Measurements from ENCODE around the gene AMACR.
A peak's percentile ranks its signal among the peaks of the same experiment; 100 is the strongest.

The AMACR gene

DNA sequence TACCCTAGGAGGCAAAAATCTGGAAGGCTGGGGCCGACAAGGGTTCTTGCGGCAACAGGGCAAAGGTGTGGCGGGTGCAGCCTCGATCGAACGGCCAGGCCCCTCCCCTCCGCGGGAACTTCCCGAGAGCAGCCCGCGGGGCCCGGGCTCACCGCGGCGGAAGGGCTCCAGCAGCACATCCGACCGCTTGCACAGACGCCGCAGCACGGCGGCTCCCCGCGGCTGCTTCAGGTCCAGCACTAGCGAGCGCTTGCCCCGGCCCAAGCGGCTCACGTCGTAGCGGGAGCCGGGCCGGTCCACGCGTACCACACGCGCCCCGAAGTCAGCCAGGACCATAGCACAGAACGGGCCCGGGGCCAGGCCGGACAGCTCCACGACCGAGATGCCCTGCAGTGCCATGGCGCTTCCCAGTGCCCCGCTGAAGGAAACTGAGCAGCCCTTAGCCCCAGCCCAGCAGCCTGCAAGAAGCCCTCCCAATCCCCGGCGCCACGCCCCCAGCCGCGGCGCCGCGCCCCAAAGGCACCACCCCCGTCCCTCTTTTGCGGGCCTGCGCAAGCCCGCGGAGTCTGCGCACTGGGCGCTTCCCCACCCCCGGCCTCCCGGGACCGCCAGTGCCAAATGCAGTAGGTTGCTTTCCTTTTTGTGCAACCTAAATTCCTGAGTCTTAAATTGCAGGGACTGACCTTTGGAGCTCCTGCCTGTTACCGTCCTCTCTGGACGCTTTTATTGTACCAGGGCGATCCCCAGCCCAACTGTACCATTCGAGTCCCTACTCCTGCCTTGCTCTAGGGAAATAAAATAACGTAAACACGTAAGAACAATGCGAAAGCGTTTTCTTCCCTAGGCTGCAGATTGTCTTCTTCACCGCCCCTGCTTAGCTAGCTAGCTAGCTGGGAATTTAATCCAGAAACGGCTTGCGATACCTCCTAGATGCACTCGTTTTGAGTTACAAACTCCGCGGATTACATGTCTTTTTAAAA lies at the start of gene AMACR:
Gene AMACR, minus strand, starts transcription at position 430 of the 980 bp plus-strand sequence. Its CDS starts 31 bp downstream, at position 399.
- peak; percentile 84 to 85 for DNase-seq (ENCODE audit: extremely low read depth in 1 of 2, low read depth in 1 of 2)

DNA sequence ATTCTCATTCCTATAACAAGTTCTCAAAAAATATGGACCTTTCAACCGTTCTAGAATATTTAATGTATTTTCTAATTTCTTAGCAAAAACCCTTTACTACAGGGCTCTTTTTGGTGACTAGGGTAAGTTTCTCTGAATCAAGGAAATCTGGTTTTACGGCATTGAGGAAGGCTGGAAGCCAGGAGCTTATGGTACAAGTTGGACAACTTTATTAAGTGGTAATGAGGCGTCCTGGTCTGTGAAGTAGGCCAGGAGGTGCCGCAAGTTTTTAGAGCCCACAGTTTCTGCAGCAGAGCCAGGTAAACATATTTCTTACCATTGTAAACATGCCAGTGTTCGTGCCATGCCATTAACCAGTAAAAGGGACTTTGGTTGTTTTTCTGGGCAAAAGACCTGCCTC lies 49.7 kb upstream of the AMACR start:
- DNase-seq (ENCODE audit: extremely low read depth in 1 of 2, low read depth in 1 of 2) = no peak

DNA sequence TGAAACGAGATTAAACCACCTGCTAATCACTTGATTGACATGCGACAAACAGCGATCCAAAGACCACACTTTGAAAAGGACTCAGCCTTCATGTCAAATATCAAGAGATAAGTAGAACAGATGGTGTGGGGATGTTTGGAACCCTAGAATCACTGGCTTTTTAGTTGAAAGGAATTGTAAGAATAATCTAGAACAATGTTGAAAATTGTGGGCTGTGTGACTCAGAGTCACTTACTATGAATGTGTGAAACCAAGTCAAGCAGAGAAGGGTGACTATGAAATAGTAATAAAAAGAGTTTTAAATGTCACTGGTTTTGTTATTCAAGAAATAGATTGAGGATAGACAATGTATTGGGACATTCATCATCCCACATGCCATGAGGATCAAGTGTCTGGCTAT lies 49.3 kb upstream of the AMACR start:
- DNase-seq (ENCODE audit: extremely low read depth in 1 of 2, low read depth in 1 of 2) = no peak

DNA sequence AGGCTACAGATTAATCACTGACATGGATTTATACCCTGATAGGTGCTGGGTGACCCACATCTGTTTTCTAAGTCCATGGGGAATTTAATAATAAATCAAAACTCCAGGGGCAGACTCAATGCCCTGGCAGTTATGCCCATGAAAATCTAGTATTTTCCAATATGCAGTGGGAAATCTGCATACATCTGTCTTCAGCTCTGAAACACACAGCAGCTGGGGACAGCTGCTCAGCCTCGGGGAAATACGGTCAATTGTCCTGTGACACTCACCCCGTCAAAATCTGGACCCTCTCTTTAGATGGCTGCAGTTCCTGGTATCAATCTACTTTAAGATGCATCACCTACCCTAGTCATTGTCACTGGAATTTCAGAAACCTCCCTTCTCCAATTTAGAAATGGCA lies 47.8 kb upstream of the AMACR start:
- DNase-seq (ENCODE audit: extremely low read depth in 1 of 2, low read depth in 1 of 2) = no peak

DNA sequence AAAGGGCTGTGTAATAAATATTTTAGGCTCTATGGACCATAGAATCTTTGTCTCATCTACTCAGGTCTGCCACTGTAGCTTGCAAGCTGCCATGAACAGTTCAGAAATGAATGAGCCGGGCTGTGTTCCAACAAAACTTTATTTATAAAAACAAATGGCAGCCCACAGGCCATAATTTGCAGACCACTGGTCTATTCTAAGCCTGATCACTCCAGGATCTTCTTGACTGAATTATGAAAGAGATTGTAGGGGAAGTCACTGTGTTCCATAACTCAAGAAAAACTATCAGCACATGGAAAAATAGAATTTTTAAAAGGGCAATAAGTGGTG lies 46.5 kb upstream of the AMACR start:
- DNase-seq (ENCODE audit: extremely low read depth in 1 of 2, low read depth in 1 of 2) = no peak

DNA sequence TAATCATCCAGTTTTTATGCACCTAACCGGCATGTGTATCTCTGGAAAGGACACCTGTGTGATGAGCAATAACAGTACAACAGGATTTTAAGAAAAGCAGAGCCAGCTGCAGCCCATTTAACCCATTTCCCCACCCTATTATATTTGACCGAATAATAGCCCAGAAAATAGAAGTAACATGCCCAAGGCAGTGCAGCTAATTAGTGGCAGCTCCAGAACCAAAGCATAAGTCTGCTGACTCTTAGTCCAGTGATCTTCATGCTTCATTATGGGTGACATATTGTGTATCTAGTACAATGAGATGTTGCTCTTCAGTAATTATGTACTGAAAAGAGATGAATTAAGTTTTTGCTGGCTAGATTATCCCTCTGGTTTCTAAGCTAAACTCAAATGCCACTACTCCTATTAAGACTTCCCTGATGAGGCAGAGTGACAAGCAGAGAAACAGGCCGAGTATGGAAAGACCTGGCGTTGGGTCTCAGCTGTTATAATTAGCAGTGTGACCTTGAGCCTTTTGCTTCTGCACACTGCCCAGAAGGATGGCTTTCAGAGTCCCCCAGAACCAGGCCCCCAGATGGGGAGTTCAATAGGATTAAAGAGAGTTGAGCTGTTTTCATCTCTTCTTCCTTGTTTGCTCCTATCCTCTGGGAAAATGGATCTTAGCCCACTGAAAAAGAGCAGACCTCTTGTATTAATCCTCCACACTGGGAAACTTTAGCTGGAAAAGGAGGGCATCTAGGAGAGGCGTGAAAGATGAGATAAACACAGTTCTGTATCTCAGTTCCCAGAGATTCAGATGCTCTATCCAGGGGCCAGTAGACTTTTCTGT lies 45.9 kb upstream of the AMACR start:
- DNase-seq (ENCODE audit: extremely low read depth in 1 of 2, low read depth in 1 of 2) = no peak

DNA sequence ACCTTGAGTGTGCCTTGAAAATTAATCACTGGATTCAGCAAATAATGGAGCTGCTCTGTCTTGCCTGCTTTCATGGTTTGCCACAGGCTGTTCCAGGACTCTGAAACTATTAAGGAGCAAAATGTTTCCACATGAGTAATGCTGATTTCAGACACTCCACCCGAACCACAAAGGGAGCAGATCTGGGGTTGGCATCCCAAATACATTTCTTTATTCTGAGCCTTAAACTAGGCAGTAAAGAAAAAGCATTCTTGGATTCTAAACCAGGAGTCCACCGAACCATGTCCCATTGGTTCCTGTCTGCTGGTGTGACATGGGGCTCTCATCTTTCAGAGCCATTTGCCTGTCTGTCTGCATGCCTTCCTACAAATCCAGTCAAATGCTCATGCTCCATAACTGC lies 45.3 kb upstream of the AMACR start:
- no peak for DNase-seq (ENCODE audit: extremely low read depth in 1 of 2, low read depth in 1 of 2)

DNA sequence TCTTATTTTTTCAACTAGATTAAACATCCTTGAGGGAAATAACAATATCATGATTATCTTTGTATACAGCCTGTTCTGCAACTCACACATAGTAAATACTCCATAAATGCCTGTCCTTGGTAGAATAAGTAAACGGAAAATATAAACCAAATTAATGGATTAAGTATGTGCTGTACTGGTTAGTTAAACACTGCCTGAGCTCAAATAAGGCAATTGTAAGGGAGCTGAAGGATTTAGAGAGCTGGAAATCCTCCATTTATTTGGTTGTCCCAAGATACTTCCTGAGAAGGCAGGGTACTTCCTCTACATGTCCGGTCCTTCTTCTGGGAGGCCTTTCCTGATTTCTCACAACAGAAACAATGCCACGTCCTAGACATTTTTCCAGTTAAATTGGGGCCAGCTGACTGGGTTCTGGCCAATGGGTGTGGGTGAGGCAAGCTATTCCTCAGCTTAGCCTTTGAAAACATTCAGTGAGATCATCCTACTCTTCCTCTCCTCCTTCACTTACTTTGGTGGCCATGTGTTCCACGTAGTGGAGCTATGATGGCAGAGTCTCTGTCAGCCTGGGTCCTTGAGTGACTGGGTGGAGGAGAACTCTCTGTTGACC lies 43.6 kb upstream of the AMACR start:
- no peak for DNase-seq (ENCODE audit: extremely low read depth in 1 of 2, low read depth in 1 of 2)

DNA sequence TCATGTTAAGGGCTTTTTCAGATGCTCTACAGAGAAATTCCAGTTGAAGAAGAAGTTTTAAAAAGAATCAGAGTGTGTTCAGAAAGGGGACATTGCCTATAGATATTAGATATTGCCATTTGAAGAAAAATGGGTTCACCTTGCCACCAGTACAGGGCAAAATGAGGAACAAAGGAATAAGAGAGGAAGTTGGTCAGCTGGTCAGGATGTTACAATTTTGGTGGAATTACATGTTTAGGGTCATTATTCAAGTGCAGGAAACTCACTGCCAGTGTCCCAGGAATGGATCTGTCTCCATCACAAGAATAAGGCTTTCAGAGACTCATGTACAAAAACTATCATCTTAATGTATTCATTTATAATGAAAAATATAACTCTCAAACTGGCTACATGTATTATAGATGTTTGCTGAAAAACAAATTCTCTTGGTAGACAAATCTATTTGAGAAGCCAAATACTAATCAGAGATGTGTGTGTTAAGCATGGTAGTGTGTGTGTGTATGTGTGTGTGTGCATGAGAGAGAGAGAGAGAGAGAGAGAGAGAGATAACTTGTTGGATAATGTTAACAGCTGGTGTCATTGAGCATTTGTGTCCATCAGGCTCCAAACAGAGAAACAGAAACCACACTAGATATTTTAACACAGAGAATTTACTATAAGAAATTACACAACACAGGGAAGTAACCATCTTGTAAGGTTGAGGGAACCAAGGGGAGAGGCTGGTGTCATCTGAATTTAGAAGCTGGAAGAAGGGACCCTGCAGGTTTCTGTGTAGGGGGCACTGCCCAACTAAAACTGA lies 40.1 kb upstream of the AMACR start:
- DNase-seq (ENCODE audit: extremely low read depth in 1 of 2, low read depth in 1 of 2) = no peak

DNA sequence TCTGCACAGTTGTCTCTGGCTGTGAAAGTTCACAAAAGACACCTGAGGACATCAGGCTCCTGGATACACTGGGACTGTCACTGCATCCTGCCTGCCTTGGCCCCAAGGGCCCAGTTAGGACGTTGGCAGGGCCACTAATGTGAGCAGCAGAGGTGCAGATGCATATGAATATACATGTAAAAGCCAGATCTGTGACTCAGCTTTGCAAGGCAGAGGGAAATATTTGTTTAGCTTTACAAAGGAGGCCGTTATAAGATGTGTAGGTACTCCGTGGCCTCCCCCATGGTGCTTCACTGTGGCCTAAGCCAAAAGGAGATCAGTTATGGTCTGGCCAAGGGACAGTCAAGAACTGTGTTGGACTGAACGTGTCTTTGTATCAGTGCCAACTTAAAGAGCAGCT lies 39.3 kb upstream of the AMACR start:
- no peak for DNase-seq (ENCODE audit: extremely low read depth in 1 of 2, low read depth in 1 of 2)

DNA sequence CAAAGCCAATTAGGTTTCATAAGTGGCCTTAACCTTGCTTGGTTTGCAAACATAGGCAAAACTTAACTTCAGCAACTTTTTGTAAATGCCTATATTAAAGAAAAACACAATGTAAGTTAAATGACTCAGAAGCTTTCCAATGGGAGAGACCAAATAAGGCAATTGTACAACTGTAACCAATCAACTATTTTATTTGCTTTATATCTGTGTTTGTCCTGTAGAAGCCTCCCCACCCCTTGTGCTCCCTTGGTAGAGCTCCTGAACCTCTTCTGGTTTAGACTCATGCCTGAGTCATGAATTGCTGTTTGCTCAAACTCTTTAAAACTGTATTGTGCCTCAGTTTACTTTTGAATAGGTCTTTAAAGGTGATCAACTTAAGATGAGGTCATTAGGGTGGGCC lies 38.1 kb upstream of the AMACR start:
- DNase-seq (ENCODE audit: extremely low read depth in 1 of 2, low read depth in 1 of 2) = no peak

DNA sequence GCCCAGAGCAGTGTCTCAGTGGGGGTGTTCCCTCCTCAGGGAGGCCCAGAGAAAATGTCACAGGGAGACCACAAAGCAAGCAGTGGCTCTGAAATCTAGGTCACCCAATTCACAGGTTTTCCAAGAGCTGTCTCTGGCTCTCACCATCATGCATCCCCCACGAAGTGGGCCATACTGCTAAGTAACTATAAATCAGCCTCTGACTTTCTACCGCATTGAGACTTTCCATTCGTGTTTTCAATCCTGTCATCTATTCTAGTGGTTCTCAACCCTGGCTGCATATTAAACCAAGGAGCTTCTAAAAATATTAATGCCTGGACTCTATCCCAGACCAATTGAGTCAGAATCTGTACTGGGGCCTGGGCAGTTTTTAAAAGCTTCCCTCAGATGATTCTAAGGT lies 37.2 kb upstream of the AMACR start:
- DNase-seq (ENCODE audit: extremely low read depth in 1 of 2, low read depth in 1 of 2) = no peak

DNA sequence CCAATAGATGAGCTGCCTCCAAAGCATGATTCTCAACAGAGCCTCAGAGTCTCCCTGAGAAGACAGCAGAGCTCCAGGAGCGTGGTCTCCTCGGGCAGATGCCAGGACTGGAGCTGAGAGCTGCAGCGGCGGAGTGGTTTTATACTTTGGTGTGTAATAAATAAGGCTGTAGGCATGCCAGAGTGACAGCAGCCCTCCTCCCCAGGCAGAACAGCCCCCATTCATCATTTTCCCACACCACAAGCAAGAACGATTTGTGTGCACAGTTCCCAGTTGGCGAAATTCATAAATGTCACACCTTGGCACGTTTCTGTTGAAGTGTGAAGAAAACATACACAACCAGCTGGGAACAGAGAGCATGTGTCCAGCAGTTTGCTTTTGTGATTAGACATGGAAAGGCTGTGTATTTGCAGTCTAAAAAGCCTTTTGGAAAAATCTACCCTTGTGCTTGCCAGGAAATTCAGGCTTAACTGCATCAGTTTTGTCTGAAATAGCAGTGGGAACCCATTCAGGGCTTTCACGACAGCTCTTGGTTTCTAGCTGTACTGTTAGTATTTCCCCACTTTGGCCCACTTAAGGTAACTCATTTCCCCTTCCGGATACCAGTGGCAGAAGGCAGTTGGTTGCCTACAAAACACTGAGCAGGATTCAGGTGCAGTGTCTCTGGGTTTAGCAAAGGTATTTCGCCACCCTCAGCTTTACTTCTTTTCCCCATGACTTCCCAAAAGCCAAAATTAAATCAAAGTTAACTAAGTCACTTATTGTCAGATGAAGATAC lies 35.4 kb upstream of the AMACR start, which contains the start of gene C1QTNF3:
Gene C1QTNF3, minus strand, starts transcription at position 115 of the 778 bp plus-strand sequence. Its CDS starts 88 bp downstream, at position 27.
- no peak for DNase-seq (ENCODE audit: extremely low read depth in 1 of 2, low read depth in 1 of 2)

DNA sequence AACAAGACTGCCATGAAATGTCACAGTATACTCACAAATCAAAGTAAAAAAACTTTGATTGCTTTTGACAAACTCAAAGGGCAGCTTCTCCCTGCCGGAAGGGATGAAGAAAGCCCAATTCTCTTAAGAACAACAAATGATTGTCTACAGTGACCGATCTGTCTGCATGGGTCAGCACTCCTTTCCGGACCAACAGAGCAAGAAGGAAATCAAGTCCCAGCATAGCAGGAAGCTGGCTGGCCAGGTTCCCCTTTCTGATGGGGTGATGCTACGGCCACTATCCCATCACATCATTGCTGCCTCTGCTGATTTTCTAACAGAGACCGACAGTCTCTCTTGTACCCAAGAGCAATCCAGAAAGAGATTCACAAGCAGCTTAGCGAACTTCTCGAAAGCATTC lies 34.5 kb upstream of the AMACR start:
- DNase-seq (ENCODE audit: extremely low read depth in 1 of 2, low read depth in 1 of 2) = no peak

DNA sequence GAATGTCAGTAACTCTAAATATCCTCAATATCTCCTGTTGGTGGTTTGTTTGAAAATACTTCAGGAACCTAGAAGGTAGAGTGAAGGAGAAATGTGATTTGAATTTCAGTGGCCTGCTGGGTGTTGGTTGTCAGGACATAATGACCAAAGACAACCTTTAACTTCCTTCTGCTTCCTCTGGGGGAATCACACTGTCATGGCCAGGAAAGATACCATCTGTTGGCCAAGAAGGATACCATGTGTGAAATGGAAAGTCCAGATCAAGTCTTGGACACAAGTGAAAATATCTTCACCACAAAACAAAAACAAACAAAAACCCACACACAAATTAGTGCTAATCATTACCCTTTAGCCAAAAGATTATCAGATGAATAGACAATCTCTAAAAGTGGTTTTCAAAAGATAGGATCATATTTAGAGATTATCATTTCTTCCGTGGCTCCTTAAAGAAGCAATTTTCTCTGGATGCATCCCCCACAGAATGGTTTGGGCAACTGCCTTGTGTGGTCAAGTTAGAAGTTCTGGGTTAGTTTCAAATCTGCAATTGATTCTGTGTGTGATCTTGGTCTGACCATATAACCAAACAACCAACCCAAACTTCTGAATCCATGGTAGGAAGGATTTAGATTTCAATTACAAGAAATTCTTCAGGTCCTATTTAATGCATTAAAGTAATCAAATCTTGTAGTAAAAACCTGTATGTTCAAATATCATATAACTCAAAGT lies 33.6 kb upstream of the AMACR start:
- no peak for DNase-seq (ENCODE audit: extremely low read depth in 1 of 2, low read depth in 1 of 2)

DNA sequence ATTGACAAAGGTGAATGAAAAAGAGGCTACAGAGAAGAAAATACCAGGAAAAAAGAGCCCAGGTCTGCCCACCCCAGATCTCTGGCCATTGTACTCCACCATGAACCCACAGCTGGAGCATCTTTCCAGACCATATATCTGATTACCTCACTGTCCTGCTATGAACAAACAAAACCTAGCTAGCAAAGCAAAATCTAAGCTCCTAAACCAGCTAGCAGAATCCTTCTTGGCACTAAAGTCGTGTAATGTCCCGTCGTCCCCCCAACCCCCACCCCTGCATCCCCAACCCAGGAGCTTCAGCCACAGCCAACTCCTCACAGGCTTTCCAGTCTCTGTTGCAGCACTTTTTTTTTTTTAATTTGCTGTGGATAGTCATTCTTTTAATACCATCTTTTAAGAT lies 32.6 kb upstream of the AMACR start:
- no peak for DNase-seq (ENCODE audit: extremely low read depth in 1 of 2, low read depth in 1 of 2)

DNA sequence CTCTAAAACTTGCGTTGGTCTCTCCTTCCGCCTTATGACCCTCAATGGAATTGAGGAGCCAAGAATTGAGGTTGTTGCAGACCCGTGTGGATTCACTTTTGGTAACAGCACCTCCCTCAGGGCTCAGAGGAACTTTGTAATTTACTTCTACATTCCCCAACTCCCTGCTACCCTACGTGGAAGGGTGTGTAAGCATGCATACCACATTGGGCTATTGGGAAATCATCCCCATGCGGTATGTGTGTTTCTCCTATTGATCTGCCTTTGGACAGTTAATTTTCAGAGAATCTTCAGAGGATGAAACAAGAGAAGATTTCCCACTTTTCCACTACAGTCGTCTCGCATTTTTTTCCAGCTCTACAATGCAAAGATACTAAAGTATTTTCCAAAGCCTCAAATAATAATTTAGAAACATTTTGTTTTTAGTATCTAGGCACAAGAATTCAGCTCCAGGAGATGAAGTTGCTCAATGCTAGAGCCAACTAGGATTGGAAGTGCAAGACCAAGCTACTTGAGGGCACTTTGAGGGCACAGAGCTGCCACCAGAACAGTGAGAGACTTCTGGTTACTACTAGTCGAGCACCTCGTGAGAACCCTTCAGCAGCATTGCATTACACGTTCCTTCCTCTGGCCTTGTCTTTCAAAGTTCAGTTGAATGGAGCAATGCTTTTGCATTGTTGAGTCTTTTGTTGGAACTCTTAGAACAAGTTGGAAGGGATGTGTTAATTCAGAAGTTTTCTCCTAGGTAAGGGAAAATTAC lies 31.7 kb upstream of the AMACR start:
- no peak for DNase-seq (ENCODE audit: extremely low read depth in 1 of 2, low read depth in 1 of 2)

DNA sequence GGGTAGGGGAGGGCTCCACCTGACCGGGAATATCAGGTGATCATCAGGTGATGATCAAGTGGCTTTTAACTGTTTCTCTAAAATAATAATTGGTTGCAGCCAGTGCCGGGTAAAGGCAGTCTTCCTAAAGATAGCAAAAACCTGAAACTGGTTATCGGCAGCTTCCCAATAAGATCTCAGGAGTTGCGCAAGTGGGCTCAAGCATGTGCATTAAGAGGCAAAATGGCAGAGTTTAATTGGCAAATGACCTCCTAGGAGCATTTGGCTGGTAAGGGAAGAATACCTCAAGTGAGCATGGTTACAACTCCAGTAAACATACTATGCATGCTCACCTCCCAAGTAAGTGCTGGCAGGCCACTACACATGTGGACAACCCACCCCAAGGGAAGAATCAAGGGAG lies 31.0 kb upstream of the AMACR start:
- no peak for DNase-seq (ENCODE audit: extremely low read depth in 1 of 2, low read depth in 1 of 2)

All from stimulated activated CD8-positive, alpha-beta memory T cell treated with anti-CD3 and anti-CD28 coated beads, Interleukin-7, amount 100 ng/mL, for 48 hours (primary cell).